RWPE2 (cell line): ENCODE results near the gene ADAMTS16.

Experiments used
- ATAC-seq: fragments of 200-7000 bp; cut with Tn5 transposase; 3 replicates; pipeline ENCODE4 v1.9.1; 2021; ENCODE audit warnings: low read depth
- DNase-seq: peaks from one replicate; pipeline ENCODE4 v3.0.0-alpha.2; 2020; ENCODE audit warnings: low spot score
- H3K27ac ChIP-seq: fragments of 450-650 bp; 2 replicates; pipeline ENCODE4 v1.5.1; 2017; ENCODE audit warnings: mild to moderate bottlenecking; ENCODE audit not compliant: poor library complexity, severe bottlenecking
- H3K27me3 ChIP-seq: fragments of 250-450 bp; sonication (Bioruptor Pico); 2 replicates; pipeline ENCODE4 v1.5.1; 2021; ENCODE audit warnings: mild to moderate bottlenecking, moderate library complexity; ENCODE audit not compliant: insufficient read depth, poor library complexity, severe bottlenecking
- H3K36me3 ChIP-seq: fragments of 250-450 bp; sonication (Bioruptor Pico); 2 replicates; pipeline ENCODE4 v1.5.1; 2020; ENCODE audit warnings: low read depth, mild to moderate bottlenecking, moderate library complexity
- H3K4me1 ChIP-seq: fragments of 250-450 bp; sonication (Bioruptor Pico); 2 replicates; pipeline ENCODE4 v1.5.1; 2021; ENCODE audit warnings: mild to moderate bottlenecking, moderate library complexity; ENCODE audit not compliant: insufficient read depth, poor library complexity, severe bottlenecking
- H3K4me3 ChIP-seq: fragments of 250-450 bp; sonication (Bioruptor Pico); 2 replicates; pipeline ENCODE4 v1.5.1; 2021; ENCODE audit warnings: mild to moderate bottlenecking, moderate library complexity; ENCODE audit not compliant: severe bottlenecking
- H3K9me3 ChIP-seq: fragments of 250-450 bp; sonication (Bioruptor Pico); 2 replicates; pipeline ENCODE4 v1.5.1; 2021; ENCODE audit warnings: mild to moderate bottlenecking, moderate library complexity; ENCODE audit not compliant: severe bottlenecking
- TF ChIP-seq, protein P1 (sequence below): fragments of 450-650 bp; IDR thresholded peaks from one replicate; pipeline ENCODE4 v1.5.1; 2017; ENCODE audit warnings: mild to moderate bottlenecking, moderate library complexity; ENCODE audit not compliant: poor library complexity, severe bottlenecking

Gene ADAMTS16

GRCh38 chr5:5330728-5331452 is 190.8 kb downstream of the ADAMTS16 start:
- DNase-seq (no peak), ATAC-seq (no peak)
- Histone ChIP-seq H3K36me3 (no peaks in the 10 kb centered on the region), H3K4me1 (peaks cover 10% of the 10 kb centered on the region), H3K27ac (no peak overlapping the region), H3K4me3 (no peak overlapping the region), H3K9me3 (no peaks in the 10 kb centered on the region), H3K27me3 (no peaks in the 10 kb centered on the region)
- TF ChIP-seq, protein P1, sequence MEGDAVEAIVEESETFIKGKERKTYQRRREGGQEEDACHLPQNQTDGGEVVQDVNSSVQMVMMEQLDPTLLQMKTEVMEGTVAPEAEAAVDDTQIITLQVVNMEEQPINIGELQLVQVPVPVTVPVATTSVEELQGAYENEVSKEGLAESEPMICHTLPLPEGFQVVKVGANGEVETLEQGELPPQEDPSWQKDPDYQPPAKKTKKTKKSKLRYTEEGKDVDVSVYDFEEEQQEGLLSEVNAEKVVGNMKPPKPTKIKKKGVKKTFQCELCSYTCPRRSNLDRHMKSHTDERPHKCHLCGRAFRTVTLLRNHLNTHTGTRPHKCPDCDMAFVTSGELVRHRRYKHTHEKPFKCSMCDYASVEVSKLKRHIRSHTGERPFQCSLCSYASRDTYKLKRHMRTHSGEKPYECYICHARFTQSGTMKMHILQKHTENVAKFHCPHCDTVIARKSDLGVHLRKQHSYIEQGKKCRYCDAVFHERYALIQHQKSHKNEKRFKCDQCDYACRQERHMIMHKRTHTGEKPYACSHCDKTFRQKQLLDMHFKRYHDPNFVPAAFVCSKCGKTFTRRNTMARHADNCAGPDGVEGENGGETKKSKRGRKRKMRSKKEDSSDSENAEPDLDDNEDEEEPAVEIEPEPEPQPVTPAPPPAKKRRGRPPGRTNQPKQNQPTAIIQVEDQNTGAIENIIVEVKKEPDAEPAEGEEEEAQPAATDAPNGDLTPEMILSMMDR = no peak

- no peaks in the 10 kb centered on the region for H3K9me3 ChIP-seq
- peaks cover 19% of the 10 kb centered on the region for H3K4me1 ChIP-seq
- H3K4me3 ChIP-seq = no peak overlapping the region
- DNase-seq = no peak
- no peak for ATAC-seq
- H3K27me3 ChIP-seq = no peaks in the 10 kb centered on the region
- H3K27ac ChIP-seq = no peak overlapping the region
- H3K36me3 ChIP-seq = no peaks in the 10 kb centered on the region
- TF ChIP-seq, protein P1 = no peak
Observed at GRCh38 chr5:5331848-5332247, 191.7 kb downstream of the ADAMTS16 start.

DNA sequence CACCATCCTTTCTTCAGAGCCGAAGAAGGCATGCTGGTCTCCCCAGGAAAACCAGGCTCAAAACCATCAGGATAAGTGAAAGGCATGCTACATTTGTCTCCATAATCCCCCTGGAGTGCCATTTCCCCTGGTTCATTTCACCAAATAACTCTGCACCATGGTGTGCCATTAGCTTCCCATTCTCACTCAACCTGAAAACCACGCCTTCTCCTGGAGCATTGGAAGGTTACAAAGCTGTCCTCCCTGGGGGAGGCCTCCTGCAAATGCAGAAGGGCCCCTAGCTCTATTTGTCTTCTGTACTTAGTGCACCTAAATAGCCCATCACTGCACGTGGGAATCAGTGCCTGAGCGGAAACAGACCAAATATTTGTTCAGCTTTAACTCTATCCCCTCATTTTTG is 192.2 kb downstream of the ADAMTS16 start:
- DNase-seq = no peak
- TF ChIP-seq, protein P1 = no peak
- H3K9me3 ChIP-seq = no peaks in the 10 kb centered on the region
- no peaks in the 10 kb centered on the region for H3K27me3 ChIP-seq
- no peak overlapping the region for H3K4me3 ChIP-seq
- H3K4me1 ChIP-seq = peaks cover 19% of the 10 kb centered on the region
- H3K27ac ChIP-seq = no peak overlapping the region
- no peaks in the 10 kb centered on the region for H3K36me3 ChIP-seq
- no peak for ATAC-seq

- no peak overlapping the region for H3K4me3 ChIP-seq
- H3K4me1 ChIP-seq = peaks cover 22% of the 10 kb centered on the region
- H3K36me3 ChIP-seq = no peaks in the 10 kb centered on the region
- no peaks in the 10 kb centered on the region for H3K9me3 ChIP-seq
- no peak for DNase-seq
- TF ChIP-seq, protein P1 = no peak
- peak overlapping the region; percentile 84 for H3K27ac ChIP-seq
- H3K27me3 ChIP-seq = no peaks in the 10 kb centered on the region
- no peak for ATAC-seq
Observed at GRCh38 chr5:5335107-5335506, 195.0 kb downstream of the ADAMTS16 start.

DNA sequence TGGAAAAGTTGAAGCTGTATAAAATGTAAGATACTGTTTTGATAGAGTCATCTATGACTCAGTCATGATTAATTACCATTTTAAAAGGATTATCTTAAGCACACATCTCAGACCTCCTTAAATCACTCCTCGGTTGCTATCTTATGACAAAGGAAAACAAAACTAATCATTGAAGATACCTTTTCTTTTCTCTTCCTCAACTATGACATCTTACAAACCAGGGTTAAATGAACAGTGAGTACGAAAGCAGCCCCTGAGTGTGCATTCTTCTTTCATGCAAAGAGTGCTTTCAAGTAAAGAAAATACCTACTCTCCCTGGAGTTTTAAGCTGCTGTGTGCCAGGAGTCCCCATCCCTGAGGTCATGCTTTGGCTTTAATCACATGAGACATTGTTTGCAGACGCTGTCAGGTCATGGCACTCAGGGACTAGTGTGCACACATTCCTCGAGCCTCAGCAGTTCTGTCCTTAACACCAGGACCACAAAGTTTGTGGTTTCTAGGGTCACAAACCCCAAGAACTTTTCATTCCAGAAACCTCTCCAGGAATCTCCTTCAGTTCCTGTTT is 195.7 kb downstream of the ADAMTS16 start:
- Histone ChIP-seq H3K4me1 (peaks cover 29% of the 10 kb centered on the region), H3K4me3 (no peak overlapping the region), H3K27me3 (no peaks in the 10 kb centered on the region), H3K9me3 (no peaks in the 10 kb centered on the region), H3K36me3 (no peaks in the 10 kb centered on the region), H3K27ac (peak overlapping the region; percentile 84)
- peak; percentile 76 for ATAC-seq
- DNase-seq = no peak
- TF ChIP-seq, protein P1 = no peak
